ENCODE results near the gene DFFB.

Gene DFFB

GRCh38 chr1:3838788-3839187 lies 18.5 kb upstream of the DFFB start:
- Histone ChIP-seq H3K4me1 (ENCODE audit: insufficient read depth, low read length) (no peaks in the 10 kb centered on the region), H3K4me3 (ENCODE audit: low read length) (no peak overlapping the region), H3K9me3 (ENCODE audit: low read length) (no peaks in the 10 kb centered on the region), H2AFZ (ENCODE audit: low read depth, low read length) (no peak overlapping the region), H3K36me3 (ENCODE audit: insufficient read depth, low read length) (peaks cover 60% of the 10 kb centered on the region), H3K27me3 (ENCODE audit: insufficient read depth, low read length) (no peaks in the 10 kb centered on the region)

DNA sequence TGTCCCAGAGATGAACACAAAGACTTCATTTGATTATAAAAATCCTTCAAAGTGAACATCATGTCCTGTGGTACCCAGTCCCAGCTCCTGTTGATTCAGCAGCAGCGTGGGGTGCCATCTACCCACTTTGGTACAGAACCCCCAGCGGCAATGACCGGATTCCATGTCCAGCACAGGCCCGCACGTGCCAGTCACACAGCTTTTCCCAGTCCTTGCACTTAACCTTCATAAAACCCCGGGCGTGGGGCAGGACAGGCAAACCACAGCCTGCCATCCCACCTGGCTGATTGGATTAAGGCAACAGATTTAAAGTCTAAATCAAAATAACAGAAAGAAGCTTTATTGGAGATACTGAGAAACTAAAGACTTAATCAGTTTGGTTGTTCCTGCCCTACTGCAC lies 15.8 kb upstream of the DFFB start:
- H3K27me3 ChIP-seq (ENCODE audit: insufficient read depth, low read length), result no peaks in the 10 kb centered on the region
- peaks cover 58% of the 10 kb centered on the region for H3K36me3 ChIP-seq (ENCODE audit: insufficient read depth, low read length)
- no peak overlapping the region for H3K4me3 ChIP-seq (ENCODE audit: low read length)
- no peaks in the 10 kb centered on the region for H3K9me3 ChIP-seq (ENCODE audit: low read length)
- H3K4me1 ChIP-seq (ENCODE audit: insufficient read depth, low read length), result no peaks in the 10 kb centered on the region
- no peak overlapping the region for H2AFZ ChIP-seq (ENCODE audit: low read depth, low read length)

DNA sequence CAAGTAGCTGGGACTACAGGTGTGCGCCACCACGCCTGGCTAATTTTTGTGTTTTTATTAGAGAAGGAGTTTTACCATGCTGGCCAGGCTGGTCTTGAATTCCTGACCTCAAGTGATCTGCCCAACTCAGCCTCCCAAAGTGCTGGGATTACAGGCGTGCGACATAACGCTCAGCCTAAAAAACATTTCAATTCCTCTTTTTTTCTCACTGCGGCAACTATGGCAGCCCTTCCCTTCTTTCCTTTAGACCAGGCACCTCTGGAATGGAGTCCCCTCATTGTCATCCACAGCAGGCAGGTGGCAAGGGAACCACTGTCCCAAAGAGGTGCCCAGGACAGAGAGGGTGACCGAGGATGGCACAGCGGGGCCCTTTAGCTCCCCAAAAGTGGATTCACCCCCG lies 14.4 kb upstream of the DFFB start:
- H3K36me3 ChIP-seq (ENCODE audit: insufficient read depth, low read length), result peaks cover 58% of the 10 kb centered on the region
- no peaks in the 10 kb centered on the region for H3K4me1 ChIP-seq (ENCODE audit: insufficient read depth, low read length)
- no peak overlapping the region for H2AFZ ChIP-seq (ENCODE audit: low read depth, low read length)
- H3K4me3 ChIP-seq (ENCODE audit: low read length), result no peak overlapping the region
- H3K27me3 ChIP-seq (ENCODE audit: insufficient read depth, low read length), result no peaks in the 10 kb centered on the region
- no peaks in the 10 kb centered on the region for H3K9me3 ChIP-seq (ENCODE audit: low read length)

GRCh38 chr1:3846541-3846940 lies 10.7 kb upstream of the DFFB start:
- H3K4me3 ChIP-seq (ENCODE audit: low read length), result no peak overlapping the region

DNA sequence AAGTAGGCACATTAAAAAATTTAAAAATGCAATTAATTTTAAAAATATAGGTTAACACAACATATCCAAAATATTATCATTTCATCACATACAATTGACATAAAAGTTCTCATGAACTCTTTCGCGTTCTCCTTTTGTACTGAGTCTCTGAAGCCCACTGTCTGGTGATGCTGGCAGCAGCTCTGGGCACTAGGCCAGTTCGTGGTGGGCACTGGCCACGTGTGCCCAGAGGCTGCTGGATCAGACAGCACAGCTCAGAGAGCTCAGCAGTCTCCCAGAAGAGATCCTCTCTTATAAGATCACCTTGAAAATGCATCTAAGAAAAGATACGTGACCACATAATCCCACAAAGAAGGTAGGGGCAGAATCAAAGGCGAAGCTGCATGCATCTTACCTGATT lies 10.2 kb upstream of the DFFB start:
- no peaks in the 10 kb centered on the region for H3K9me3 ChIP-seq (ENCODE audit: low read length)
- H3K4me1 ChIP-seq (ENCODE audit: insufficient read depth, low read length), result peaks cover 12% of the 10 kb centered on the region
- H2AFZ ChIP-seq (ENCODE audit: low read depth, low read length), result no peak overlapping the region
- H3K4me3 ChIP-seq (ENCODE audit: low read length), result no peak overlapping the region
- no peaks in the 10 kb centered on the region for H3K27me3 ChIP-seq (ENCODE audit: insufficient read depth, low read length)
- H3K36me3 ChIP-seq (ENCODE audit: insufficient read depth, low read length), result peaks cover 33% of the 10 kb centered on the region

More at GRCh38 chr1:3846541-3846940, 10.7 kb upstream of the DFFB start:
- H2AFZ ChIP-seq (ENCODE audit: low read depth, low read length), result no peak overlapping the region
- H3K27me3 ChIP-seq (ENCODE audit: insufficient read depth, low read length), result no peaks in the 10 kb centered on the region
- peaks cover 10% of the 10 kb centered on the region for H3K4me1 ChIP-seq (ENCODE audit: insufficient read depth, low read length)
- H3K9me3 ChIP-seq (ENCODE audit: low read length), result no peaks in the 10 kb centered on the region
- H3K36me3 ChIP-seq (ENCODE audit: insufficient read depth, low read length), result peaks cover 34% of the 10 kb centered on the region

DNA sequence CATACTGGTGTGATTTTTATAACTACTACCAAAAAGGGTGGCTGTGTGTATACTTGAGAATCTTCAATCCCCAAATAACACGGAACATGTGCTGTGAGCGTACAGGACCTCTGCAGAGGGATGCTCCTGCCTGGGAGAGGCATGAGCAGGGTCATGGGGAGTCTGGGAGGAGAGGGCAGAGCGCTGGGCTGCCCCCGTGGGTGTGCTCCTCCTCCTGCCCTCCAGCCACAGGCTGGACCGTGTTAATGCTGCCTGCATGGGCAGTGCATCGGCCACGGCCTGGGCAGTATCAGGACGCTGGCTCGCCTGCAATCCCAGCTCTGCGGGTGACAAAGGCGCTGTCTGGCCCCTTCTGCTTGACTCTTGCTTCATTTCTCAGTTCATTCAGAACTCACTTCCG lies 6.4 kb upstream of the DFFB start:
- Histone ChIP-seq H3K4me3 (ENCODE audit: low read length) (no peak overlapping the region), H2AFZ (ENCODE audit: low read depth, low read length) (no peak overlapping the region), H3K36me3 (ENCODE audit: insufficient read depth, low read length) (peaks cover 18% of the 10 kb centered on the region), H3K27me3 (ENCODE audit: insufficient read depth, low read length) (no peaks in the 10 kb centered on the region), H3K9me3 (ENCODE audit: low read length) (no peaks in the 10 kb centered on the region), H3K4me1 (ENCODE audit: insufficient read depth, low read length) (peaks cover 18% of the 10 kb centered on the region)

DNA sequence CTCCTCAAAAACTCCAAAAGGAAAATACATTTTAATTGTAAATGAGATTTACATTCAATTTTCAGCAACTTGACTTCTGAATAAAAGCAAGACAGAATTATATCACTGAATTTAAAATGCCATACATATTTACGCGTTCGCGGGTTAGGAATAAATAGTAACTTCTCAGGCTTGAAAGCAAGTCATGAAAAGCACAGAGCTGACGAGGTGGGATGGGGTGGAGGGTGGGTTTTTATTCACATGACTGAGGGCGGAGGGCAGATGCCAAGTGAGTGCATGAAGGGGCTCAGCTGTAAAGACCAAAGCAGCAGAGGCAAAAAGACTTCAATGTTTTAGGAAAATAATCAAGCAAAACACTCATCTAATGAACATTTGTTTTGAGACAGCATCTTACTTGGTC lies 6.0 kb upstream of the DFFB start:
- Histone ChIP-seq H3K4me3 (ENCODE audit: low read length) (no peak overlapping the region), H3K27me3 (ENCODE audit: insufficient read depth, low read length) (no peaks in the 10 kb centered on the region), H3K36me3 (ENCODE audit: insufficient read depth, low read length) (peaks cover 17% of the 10 kb centered on the region), H3K4me1 (ENCODE audit: insufficient read depth, low read length) (peaks cover 20% of the 10 kb centered on the region), H3K9me3 (ENCODE audit: low read length) (no peaks in the 10 kb centered on the region), H2AFZ (ENCODE audit: low read depth, low read length) (no peak overlapping the region)

DNA sequence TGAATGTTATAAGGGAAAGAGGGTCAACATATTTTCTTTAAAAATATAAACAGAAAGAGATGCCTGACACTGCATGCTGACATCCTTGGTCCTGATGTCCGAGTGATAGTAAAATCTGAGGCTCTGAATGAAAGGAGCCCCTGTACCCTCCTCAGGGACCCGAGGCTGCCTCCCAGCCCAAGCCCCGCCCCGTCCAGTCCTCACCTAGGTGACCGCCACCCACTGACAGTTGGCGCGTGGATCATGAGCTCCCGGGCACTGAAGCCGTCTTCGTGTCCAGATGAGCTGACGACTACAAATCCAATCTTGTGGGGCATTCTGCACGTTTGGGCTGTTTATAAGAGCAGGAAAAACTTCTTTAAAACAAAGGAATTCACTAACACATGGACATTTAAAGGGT lies 5.2 kb upstream of the DFFB start:
- peaks cover 10% of the 10 kb centered on the region for H3K36me3 ChIP-seq (ENCODE audit: insufficient read depth, low read length)
- H3K4me1 ChIP-seq (ENCODE audit: insufficient read depth, low read length), result peaks cover 20% of the 10 kb centered on the region
- H3K4me3 ChIP-seq (ENCODE audit: low read length), result no peak overlapping the region
- H3K9me3 ChIP-seq (ENCODE audit: low read length), result no peaks in the 10 kb centered on the region
- H3K27me3 ChIP-seq (ENCODE audit: insufficient read depth, low read length), result no peaks in the 10 kb centered on the region
- no peak overlapping the region for H2AFZ ChIP-seq (ENCODE audit: low read depth, low read length)

GRCh38 chr1:3852711-3853485 lies 4.4 kb upstream of the DFFB start:
- Histone ChIP-seq H2AFZ (ENCODE audit: low read depth, low read length) (no peak overlapping the region), H3K9me3 (ENCODE audit: low read length) (no peaks in the 10 kb centered on the region), H3K36me3 (ENCODE audit: insufficient read depth, low read length) (peaks cover 3% of the 10 kb centered on the region), H3K27me3 (ENCODE audit: insufficient read depth, low read length) (no peaks in the 10 kb centered on the region), H3K4me3 (ENCODE audit: low read length) (no peak overlapping the region), H3K4me1 (ENCODE audit: insufficient read depth, low read length) (peaks cover 26% of the 10 kb centered on the region)

- H2AFZ ChIP-seq (ENCODE audit: low read depth, low read length), result peak overlapping the region; percentile 83
- no peaks in the 10 kb centered on the region for H3K36me3 ChIP-seq (ENCODE audit: insufficient read depth, low read length)
- no peaks in the 10 kb centered on the region for H3K9me3 ChIP-seq (ENCODE audit: low read length)
- H3K4me1 ChIP-seq (ENCODE audit: insufficient read depth, low read length), result peaks cover 19% of the 10 kb centered on the region
- peak overlapping the region; percentile 82 for H3K4me3 ChIP-seq (ENCODE audit: low read length)
- H3K27me3 ChIP-seq (ENCODE audit: insufficient read depth, low read length), result no peaks in the 10 kb centered on the region
These were observed 484 bp downstream of the DFFB start for GRCh38 chr1:3857791-3858129.

DNA sequence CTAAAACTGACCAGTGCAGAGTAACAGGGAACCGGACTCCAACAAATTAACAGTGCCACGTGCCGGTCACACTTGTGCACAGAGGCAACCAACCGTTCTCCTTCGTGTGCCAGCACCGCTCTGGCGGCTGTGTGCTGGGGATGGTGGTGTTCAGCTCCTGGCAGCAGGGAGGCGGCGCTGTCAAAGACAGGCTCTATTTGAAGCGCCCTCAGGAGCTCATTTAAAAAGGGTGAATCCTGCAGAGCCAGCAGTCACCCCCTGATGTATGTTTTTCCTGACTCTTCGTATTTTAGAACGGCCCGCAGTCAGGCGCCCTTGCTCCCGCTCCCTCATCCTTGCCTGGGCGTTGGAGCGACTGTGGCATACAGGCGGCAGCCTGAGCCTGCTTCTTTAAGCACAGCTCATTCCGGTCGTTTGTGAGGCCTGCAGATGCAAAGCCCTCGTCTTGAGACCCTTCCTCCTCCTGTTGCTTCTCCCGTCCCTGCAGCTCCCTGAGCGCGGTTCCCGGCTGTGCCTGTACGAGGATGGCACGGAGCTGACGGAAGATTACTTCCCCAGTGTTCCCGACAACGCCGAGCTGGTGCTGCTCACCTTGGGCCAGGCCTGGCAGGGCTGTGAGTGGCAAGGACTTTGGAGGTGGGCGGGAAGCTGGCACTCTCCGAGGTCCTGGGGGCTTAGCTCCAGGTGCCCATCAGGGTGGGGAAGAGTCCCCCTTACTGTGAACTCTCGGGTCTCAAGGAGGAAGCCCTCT lies 1.1 kb downstream of the DFFB start:
- Histone ChIP-seq H3K27me3 (ENCODE audit: insufficient read depth, low read length) (no peaks in the 10 kb centered on the region), H3K4me3 (ENCODE audit: low read length) (peak overlapping the region; percentile 82), H3K9me3 (ENCODE audit: low read length) (no peaks in the 10 kb centered on the region), H3K4me1 (ENCODE audit: insufficient read depth, low read length) (peaks cover 17% of the 10 kb centered on the region), H2AFZ (ENCODE audit: low read depth, low read length) (no peak overlapping the region), H3K36me3 (ENCODE audit: insufficient read depth, low read length) (no peaks in the 10 kb centered on the region)

DNA sequence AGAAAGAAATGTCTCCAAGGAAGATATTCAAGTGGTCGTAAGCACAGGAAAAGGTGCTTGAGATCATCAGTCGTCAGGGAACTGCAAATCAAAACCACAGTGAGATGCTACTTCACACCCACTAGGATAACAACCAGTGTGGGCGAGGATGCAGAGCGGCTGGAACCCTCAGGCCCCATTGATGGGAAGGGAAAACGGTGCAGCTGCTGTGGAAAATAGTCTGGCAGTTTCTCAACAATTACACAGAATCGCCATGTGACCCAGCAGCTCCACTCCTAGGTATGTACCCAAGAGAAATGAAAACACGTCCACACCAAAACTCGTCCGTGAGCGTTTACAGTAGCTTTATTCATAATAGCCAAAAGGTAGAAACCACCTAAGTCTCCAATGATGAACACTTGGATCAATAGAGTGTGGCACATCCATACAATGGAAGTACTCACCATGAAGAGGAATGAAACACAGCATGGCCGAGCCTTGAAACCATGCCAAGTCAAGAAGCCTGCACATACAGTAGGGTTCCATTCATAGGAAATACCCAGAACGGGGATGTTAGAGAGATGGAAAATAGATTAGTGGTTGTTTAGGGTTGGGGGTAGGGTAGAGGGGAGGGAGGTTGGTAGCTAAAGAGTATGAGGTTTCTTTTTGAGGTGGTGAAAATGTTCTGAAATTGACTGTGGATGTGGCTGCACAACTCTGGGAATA lies 6.1 kb downstream of the DFFB start:
- Histone ChIP-seq H3K9me3 (ENCODE audit: low read length) (no peaks in the 10 kb centered on the region), H3K27me3 (ENCODE audit: insufficient read depth, low read length) (no peaks in the 10 kb centered on the region)

GRCh38 chr1:3864884-3865283 lies 7.6 kb downstream of the DFFB start:
- Histone ChIP-seq H2AFZ (ENCODE audit: low read depth, low read length) (no peak overlapping the region), H3K27me3 (ENCODE audit: insufficient read depth, low read length) (no peaks in the 10 kb centered on the region), H3K4me3 (ENCODE audit: low read length) (no peak overlapping the region), H3K9me3 (ENCODE audit: low read length) (no peaks in the 10 kb centered on the region), H3K36me3 (ENCODE audit: insufficient read depth, low read length) (peaks cover 7% of the 10 kb centered on the region), H3K4me1 (ENCODE audit: insufficient read depth, low read length) (no peaks in the 10 kb centered on the region)

More for the DNA sequence above, 6.1 kb downstream of the DFFB start:
- H3K36me3 ChIP-seq (ENCODE audit: insufficient read depth, low read length), result no peaks in the 10 kb centered on the region
- H2AFZ ChIP-seq (ENCODE audit: low read depth, low read length), result no peak overlapping the region
- no peak overlapping the region for H3K4me3 ChIP-seq (ENCODE audit: low read length)
- peaks cover 2% of the 10 kb centered on the region for H3K4me1 ChIP-seq (ENCODE audit: insufficient read depth, low read length)

Data from neuron (in vitro differentiated cells).